HepG2 (cell line): ENCODE results near the gene GOLGA3. TPM values are rescaled to one million over a fixed set of nuclear protein-coding genes. Genes with fewer than 3 reads are reported as not detected.

Source experiments
- BRCA1 ChIP-seq: sonication (generic); formaldehyde crosslinking; IDR thresholded peaks from 2 replicates; pipeline ENCODE4 v1.4.0; 2020; ENCODE audit warnings: missing genetic modification reagents
- EZH2 ChIP-seq: conservative IDR thresholded peaks from 2 replicates; pipeline ENCODE4 v1.6.1; 2012; ENCODE audit warnings: mild to moderate bottlenecking, low read depth, low read length, moderate library complexity
- GLI4 ChIP-seq: sonication (generic); formaldehyde crosslinking; IDR thresholded peaks from 2 replicates; pipeline ENCODE4 v1.5.1; 2020; ENCODE audit warnings: missing genetic modification reagents, mild to moderate bottlenecking, moderate library complexity, borderline replicate concordance
- JARID2 ChIP-seq: sonication (generic); formaldehyde crosslinking; IDR thresholded peaks from 2 replicates; pipeline ENCODE4 v1.8.1; 2023; ENCODE audit warnings: missing genetic modification reagents, inconsistent platforms; ENCODE audit not compliant: insufficient replicate concordance
- KLF13 ChIP-seq: sonication (generic); formaldehyde crosslinking; IDR thresholded peaks from 2 replicates; pipeline ENCODE4 v1.4.0; 2020; ENCODE audit warnings: mild to moderate bottlenecking, missing genetic modification reagents
- MAFF ChIP-seq: IDR thresholded peaks from 2 replicates; pipeline ENCODE4 v1.6.1; 2011; ENCODE audit warnings: low read depth, low read length, improper control_type of control experiment
- MAFG ChIP-seq: sonication (generic); formaldehyde crosslinking; IDR thresholded peaks from 2 replicates; pipeline ENCODE4 v1.5.1; 2020; ENCODE audit warnings: mild to moderate bottlenecking, missing genetic modification reagents
- MYC ChIP-seq: sonication (generic); formaldehyde crosslinking; IDR thresholded peaks from 2 replicates; pipeline ENCODE4 v1.9.0; 2021; ENCODE audit warnings: missing genetic modification reagents, borderline replicate concordance
- NFKB2 ChIP-seq: sonication (generic); formaldehyde crosslinking; IDR thresholded peaks from 2 replicates; pipeline ENCODE4 v1.4.0; 2020; ENCODE audit warnings: missing genetic modification reagents, borderline replicate concordance
- STAG1 ChIP-seq: sonication (generic); formaldehyde crosslinking; IDR thresholded peaks from 2 replicates; pipeline ENCODE4 v1.4.0; 2020; ENCODE audit warnings: missing genetic modification reagents
- TOE1 ChIP-seq: sonication (generic); formaldehyde crosslinking; IDR thresholded peaks from 2 replicates; pipeline ENCODE4 v1.4.0; 2020; ENCODE audit warnings: mild to moderate bottlenecking, missing genetic modification reagents
- ZBTB14 ChIP-seq: sonication (generic); formaldehyde crosslinking; IDR thresholded peaks from 2 replicates; pipeline ENCODE4 v1.4.0; 2020; ENCODE audit warnings: missing genetic modification reagents
- ZNF10 ChIP-seq: sonication (generic); formaldehyde crosslinking; IDR thresholded peaks from 2 replicates; pipeline ENCODE4 v1.4.0; 2020; ENCODE audit warnings: mild to moderate bottlenecking, low read depth, missing genetic modification reagents, borderline replicate concordance
- ZNF121 ChIP-seq: sonication (generic); formaldehyde crosslinking; IDR thresholded peaks from 2 replicates; pipeline ENCODE4 v1.5.0; 2020; ENCODE audit warnings: mild to moderate bottlenecking, missing genetic modification reagents
- ZNF138 ChIP-seq: sonication (generic); formaldehyde crosslinking; IDR thresholded peaks from 2 replicates; pipeline ENCODE4 v1.5.0; 2020; ENCODE audit warnings: mild to moderate bottlenecking, low read depth, missing genetic modification reagents
- ZNF331 ChIP-seq: sonication (generic); formaldehyde crosslinking; IDR thresholded peaks from 2 replicates; pipeline ENCODE4 v1.4.0; 2020; ENCODE audit warnings: missing genetic modification reagents
- ZNF382 ChIP-seq: sonication (generic); formaldehyde crosslinking; IDR thresholded peaks from 2 replicates; pipeline ENCODE4 v1.5.0; 2020; ENCODE audit warnings: missing genetic modification reagents, mild to moderate bottlenecking, borderline replicate concordance
- ZNF550 ChIP-seq: sonication (generic); formaldehyde crosslinking; IDR thresholded peaks from 2 replicates; pipeline ENCODE4 v1.4.0; 2020; ENCODE audit warnings: mild to moderate bottlenecking, missing genetic modification reagents, borderline replicate concordance
- ZNF567 ChIP-seq: sonication (generic); formaldehyde crosslinking; IDR thresholded peaks from 2 replicates; pipeline ENCODE4 v1.8.1; 2023; ENCODE audit warnings: mild to moderate bottlenecking, missing genetic modification reagents, borderline replicate concordance
- ZNF703 ChIP-seq: sonication (generic); formaldehyde crosslinking; IDR thresholded peaks from 2 replicates; pipeline ENCODE4 v1.5.1; 2020; ENCODE audit warnings: missing genetic modification reagents, mild to moderate bottlenecking, moderate library complexity, borderline replicate concordance
- ZNF724P ChIP-seq: sonication (generic); formaldehyde crosslinking; IDR thresholded peaks from 2 replicates; pipeline ENCODE4 v1.8.0; 2022; ENCODE audit warnings: missing genetic modification reagents, borderline replicate concordance
- ZNF768 ChIP-seq: sonication (generic); formaldehyde crosslinking; IDR thresholded peaks from 2 replicates; pipeline ENCODE4 v1.4.0; 2020; ENCODE audit warnings: missing genetic modification reagents
- polyA plus RNA-seq, 8 experiments: library from polyadenylated mRNA; depleted of rRNA in 3 of 8; stranded (reverse) in 7 of 8; unstranded in 1 of 8; fragments of >200 nt; fragmentation: Illumina TruSeq in 4 of 8; extraction: Trizol in 4 of 8; gene quantifications; 2 replicates each; pipeline versions ENCODE4 v1.2.1 to v1.2.3, GENCODE V29; 2011 to 2016; ENCODE audit warnings: low read depth in 4 of 8, missing spikeins in 1 of 8, mixed read lengths in 1 of 8; ENCODE audit not compliant: insufficient read depth in 1 of 8
- total RNA-seq, 5 experiments: library from RNA; depleted of rRNA; stranded (reverse); fragments of >200 nt; fragmentation: Illumina TruSeq; extraction: Trizol; gene quantifications; 2 replicates each; pipeline ENCODE4 v1.2.3, GENCODE V29; 2016; ENCODE audit warnings: low read depth in 1 of 5
- TF ChIP-seq, protein P1 (sequence below): IDR thresholded peaks from 2 replicates; pipeline ENCODE4 v1.6.1; 2016; ENCODE audit warnings: control low read depth
- TF ChIP-seq, protein P2 (sequence below): sonication (generic); formaldehyde crosslinking; IDR thresholded peaks from 2 replicates; pipeline ENCODE4 v1.5.1; 2020; ENCODE audit warnings: missing genetic modification reagents, mild to moderate bottlenecking, borderline replicate concordance
- TF ChIP-seq, protein P3 (sequence below): sonication (generic); formaldehyde crosslinking; IDR thresholded peaks from 2 replicates; pipeline ENCODE4 v1.4.0; 2020; ENCODE audit warnings: missing genetic modification reagents

The GOLGA3 gene
- total and polyA plus RNA-seq, 2 of the 13 experiments (the other 11 are each of a cell fraction or from before 2014, with no cell fraction given), result 22.0 to 43.0 TPM

- TF ChIP-seq ZNF138 (CRISPR knock-in tag), result peak; percentile 82; the same call in 1 of the 2 replicates
- no peak for TF ChIP-seq MAFF
- peak; percentile 43; the same call in 1 of the 2 replicates for TF ChIP-seq ZNF768
- TF ChIP-seq, protein P1, sequence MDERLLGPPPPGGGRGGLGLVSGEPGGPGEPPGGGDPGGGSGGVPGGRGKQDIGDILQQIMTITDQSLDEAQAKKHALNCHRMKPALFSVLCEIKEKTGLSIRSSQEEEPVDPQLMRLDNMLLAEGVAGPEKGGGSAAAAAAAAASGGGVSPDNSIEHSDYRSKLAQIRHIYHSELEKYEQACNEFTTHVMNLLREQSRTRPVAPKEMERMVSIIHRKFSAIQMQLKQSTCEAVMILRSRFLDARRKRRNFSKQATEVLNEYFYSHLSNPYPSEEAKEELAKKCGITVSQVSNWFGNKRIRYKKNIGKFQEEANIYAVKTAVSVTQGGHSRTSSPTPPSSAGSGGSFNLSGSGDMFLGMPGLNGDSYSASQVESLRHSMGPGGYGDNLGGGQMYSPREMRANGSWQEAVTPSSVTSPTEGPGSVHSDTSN (CRISPR knock-in tag), result no peak
- TF ChIP-seq BRCA1 (CRISPR knock-in tag), result no peak
- TF ChIP-seq, protein P2, sequence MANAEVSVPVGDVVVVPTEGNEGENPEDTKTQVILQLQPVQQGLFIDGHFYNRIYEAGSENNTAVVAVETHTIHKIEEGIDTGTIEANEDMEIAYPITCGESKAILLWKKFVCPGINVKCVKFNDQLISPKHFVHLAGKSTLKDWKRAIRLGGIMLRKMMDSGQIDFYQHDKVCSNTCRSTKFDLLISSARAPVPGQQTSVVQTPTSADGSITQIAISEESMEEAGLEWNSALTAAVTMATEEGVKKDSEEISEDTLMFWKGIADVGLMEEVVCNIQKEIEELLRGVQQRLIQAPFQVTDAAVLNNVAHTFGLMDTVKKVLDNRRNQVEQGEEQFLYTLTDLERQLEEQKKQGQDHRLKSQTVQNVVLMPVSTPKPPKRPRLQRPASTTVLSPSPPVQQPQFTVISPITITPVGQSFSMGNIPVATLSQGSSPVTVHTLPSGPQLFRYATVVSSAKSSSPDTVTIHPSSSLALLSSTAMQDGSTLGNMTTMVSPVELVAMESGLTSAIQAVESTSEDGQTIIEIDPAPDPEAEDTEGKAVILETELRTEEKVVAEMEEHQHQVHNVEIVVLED (CRISPR knock-in tag), result peak; percentile 80
- TF ChIP-seq KLF13 (CRISPR knock-in tag), result no peak
- no peak for TF ChIP-seq ZNF724P (CRISPR knock-in tag)
- TF ChIP-seq, protein P3, sequence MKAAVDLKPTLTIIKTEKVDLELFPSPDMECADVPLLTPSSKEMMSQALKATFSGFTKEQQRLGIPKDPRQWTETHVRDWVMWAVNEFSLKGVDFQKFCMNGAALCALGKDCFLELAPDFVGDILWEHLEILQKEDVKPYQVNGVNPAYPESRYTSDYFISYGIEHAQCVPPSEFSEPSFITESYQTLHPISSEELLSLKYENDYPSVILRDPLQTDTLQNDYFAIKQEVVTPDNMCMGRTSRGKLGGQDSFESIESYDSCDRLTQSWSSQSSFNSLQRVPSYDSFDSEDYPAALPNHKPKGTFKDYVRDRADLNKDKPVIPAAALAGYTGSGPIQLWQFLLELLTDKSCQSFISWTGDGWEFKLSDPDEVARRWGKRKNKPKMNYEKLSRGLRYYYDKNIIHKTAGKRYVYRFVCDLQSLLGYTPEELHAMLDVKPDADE (CRISPR knock-in tag), result 0 out of 2 replicates have a peak, but pooled peaks have one; percentile 66
- TF ChIP-seq ZNF703 (CRISPR knock-in tag), result 0 out of 2 replicates have a peak, but pooled peaks have one; percentile 53
- TF ChIP-seq ZNF567 (CRISPR knock-in tag), result no peak
- no peak for TF ChIP-seq STAG1
- TF ChIP-seq GLI4 (CRISPR knock-in tag), result peak; percentile 76; the same call in 1 of the 2 replicates
- no peak for TF ChIP-seq ZNF550 (CRISPR knock-in tag)
- no peak for TF ChIP-seq ZNF382 (CRISPR knock-in tag)
- TF ChIP-seq ZNF10 (CRISPR knock-in tag), result no peak
- peak; percentile 44; the same call in 1 of the 2 replicates for TF ChIP-seq ZBTB14 (CRISPR knock-in tag)
- TF ChIP-seq JARID2 (CRISPR knock-in tag), result no peak
- no peak for TF ChIP-seq TOE1 (CRISPR knock-in tag)
- TF ChIP-seq ZNF331, result peak; percentile 38; the same call in 1 of the 2 replicates
- no peak for TF ChIP-seq EZH2
- TF ChIP-seq NFKB2 (CRISPR knock-in tag), result no peak; the same call in 1 of the 2 replicates
- no peak for TF ChIP-seq MAFG (CRISPR knock-in tag)
- TF ChIP-seq MYC (CRISPR knock-in tag), result peak; percentile 85
- TF ChIP-seq ZNF121 (CRISPR knock-in tag), result 0 out of 2 replicates have a peak, but pooled peaks have one; percentile 11
These were observed at the start of gene GOLGA3 (continued) for GRCh38 chr12:132828706-132829534.
